Natural killer cell (primary cell): ENCODE data around the gene MYL5. TPM values are rescaled to one million over a fixed set of nuclear protein-coding genes. Genes with fewer than 3 reads are reported as not detected.

Experiments used
- ATAC-seq, 3 donors: fragments of 150-1000 bp in 2 of 3; fragments of 200-7000 bp in 1 of 3; cut with Tn5 transposase; 1 replicate in 1 of 3; 2 replicates in 2 of 3; pipeline ENCODE4 v1.10.0; 2021; ENCODE audit warnings: mild to moderate bottlenecking in 2 of 3, moderate library complexity in 2 of 3
- DNase-seq, 2 donors: peaks; one replicate each; pipeline versions ENCODE4 v3.0.0 to v3.0.0-alpha.2; 2013 to 2021; ENCODE audit warnings: mixed read lengths in 1 of 2
- H3K27ac ChIP-seq: one replicate; pipeline ENCODE4 v1.5.1; 2013; ENCODE audit warnings: mild to moderate bottlenecking, low read length
- H3K27me3 ChIP-seq: one replicate; pipeline ENCODE4 v1.6.1; 2013; ENCODE audit warnings: low read length; ENCODE audit not compliant: control insufficient read depth, insufficient read depth
- H3K36me3 ChIP-seq: one replicate; pipeline ENCODE4 v1.6.1; 2013; ENCODE audit warnings: low read length; ENCODE audit not compliant: control insufficient read depth, insufficient read depth
- H3K4me1 ChIP-seq: one replicate; pipeline ENCODE4 v1.6.1; 2013; ENCODE audit warnings: low read length; ENCODE audit not compliant: control insufficient read depth, insufficient read depth
- H3K4me3 ChIP-seq: one replicate; pipeline ENCODE4 v1.5.1; 2013; ENCODE audit warnings: low read length
- H3K9me3 ChIP-seq: one replicate; pipeline ENCODE4 v1.6.1; 2013; ENCODE audit warnings: low read length; ENCODE audit not compliant: control insufficient read depth, insufficient read depth
- H3K27ac Mint-ChIP-seq, 2 donors: one replicate each; pipeline ENCODE4 v1.8.0; 2022; ENCODE audit warnings: mild to moderate bottlenecking in 2 of 2, mixed read lengths in 2 of 2, moderate library complexity in 1 of 2
- H3K27me3 Mint-ChIP-seq, 2 donors: one replicate each; pipeline ENCODE4 v1.8.0; 2022; ENCODE audit warnings: low read depth in 2 of 2, mixed read lengths in 2 of 2
- H3K36me3 Mint-ChIP-seq: one replicate; pipeline ENCODE4 v1.8.0; 2022; ENCODE audit warnings: mixed read lengths
- H3K4me1 Mint-ChIP-seq, 2 donors: one replicate each; pipeline ENCODE4 v1.8.0; 2022; ENCODE audit warnings: mixed read lengths in 2 of 2
- H3K4me3 Mint-ChIP-seq: one replicate; pipeline ENCODE4 v1.8.0; 2022; ENCODE audit warnings: mild to moderate bottlenecking, moderate library complexity, mixed read lengths
- H3K9me3 Mint-ChIP-seq, 2 donors: one replicate each; pipeline ENCODE4 v1.8.0; 2022; ENCODE audit warnings: mixed read lengths in 2 of 2
- CTCF ChIP-seq: fragments of 200-600 bp; IDR thresholded peaks from one replicate; pipeline ENCODE4 v1.8.0; 2022; ENCODE audit warnings: antibody characterized with exemption
- WGBS: methylation state at CpG from one replicate; pipeline ENCODE4 v1.1.7; 2013; ENCODE audit warnings: missing lambda C conversion rate; ENCODE audit not compliant: insufficient coverage; 5-methylcytosine and 5-hydroxymethylcytosine counted together
- intact Hi-C: fragments of 100-400 bp; cut with micrococcal nuclease; formaldehyde crosslinking; loops from one replicate; pipeline ENCODE4 v1.14.2; 2022
- total RNA-seq, 4 donors: library from RNA; stranded (reverse); fragments of 120-200 nt in 1 of 4; gene quantifications; one replicate each; pipeline versions ENCODE4 v1.2.3 to v1.2.4, GENCODE V29; 2013 to 2022

Gene MYL5
- total RNA-seq, 3 donors from 2014 or later (not counting 1 experiment from before 2014, with no cell fraction given) = 23.4 to 39.5 (median 30.1) TPM

DNA sequence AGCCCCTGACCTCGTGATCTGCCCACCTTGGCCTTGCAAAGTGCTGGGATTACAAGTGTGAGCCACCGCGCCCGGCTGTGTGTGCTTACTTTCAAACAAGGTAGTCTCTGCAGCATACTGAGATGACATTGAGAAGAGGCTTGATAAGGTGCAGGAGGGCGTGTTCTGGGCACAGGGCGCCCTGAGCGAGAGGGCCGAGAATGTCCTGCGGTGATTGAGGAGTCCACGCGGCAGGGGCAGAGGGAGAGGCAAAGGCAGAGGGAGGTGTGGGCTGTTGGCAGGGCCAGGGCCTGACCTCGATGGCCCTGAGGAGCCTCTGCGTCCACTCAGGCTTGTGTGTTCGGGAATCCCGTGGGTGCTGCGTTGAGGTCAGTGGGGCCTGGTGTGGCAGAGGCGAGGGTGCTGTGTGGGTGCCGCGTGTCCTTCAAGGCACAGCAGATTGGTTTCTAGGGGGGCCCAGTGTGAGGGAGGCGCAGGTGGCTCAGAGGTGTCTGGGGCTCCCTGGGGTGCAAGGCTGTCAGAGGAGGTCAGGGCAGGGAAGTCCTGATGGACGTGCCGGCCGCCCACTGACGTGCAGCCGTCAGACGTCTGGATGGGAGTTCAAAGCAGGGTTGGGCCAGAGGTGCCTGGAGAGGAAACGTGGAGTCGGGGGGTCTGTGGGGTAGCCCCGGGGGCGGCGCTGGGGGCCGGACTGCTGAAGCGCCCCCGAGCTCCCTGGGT, 43.4 kb downstream of the MYL5 start:
- no peaks in the 10 kb centered on the region for H3K36me3 Mint-ChIP-seq
- H3K4me1 ChIP-seq = peaks cover 16% of the 10 kb centered on the region
- no peaks in the 10 kb centered on the region for H3K9me3 ChIP-seq
- H3K27me3 ChIP-seq = no peaks in the 10 kb centered on the region
- no peak overlapping the region for H3K4me3 ChIP-seq
- TF ChIP-seq CTCF = no peak
- intact Hi-C loops = no loop called here
- H3K27ac Mint-ChIP-seq = peak overlapping the region; percentile 41 to 71
- H3K27me3 Mint-ChIP-seq = no peaks in the 10 kb centered on the region
- WGBS = 91% methylated on average over 34 of the region's 34 CpGs
- H3K4me1 Mint-ChIP-seq = peaks cover 32 to 68% of the 10 kb centered on the region in 2 donors
- DNase-seq (no peak), ATAC-seq (peak in 1 of 3 donors; percentile 20)
- H3K9me3 Mint-ChIP-seq = no peaks in the 10 kb centered on the region
- no peaks in the 10 kb centered on the region for H3K36me3 ChIP-seq
- no peak overlapping the region for H3K4me3 Mint-ChIP-seq
- H3K27ac ChIP-seq = no peak overlapping the region

DNA sequence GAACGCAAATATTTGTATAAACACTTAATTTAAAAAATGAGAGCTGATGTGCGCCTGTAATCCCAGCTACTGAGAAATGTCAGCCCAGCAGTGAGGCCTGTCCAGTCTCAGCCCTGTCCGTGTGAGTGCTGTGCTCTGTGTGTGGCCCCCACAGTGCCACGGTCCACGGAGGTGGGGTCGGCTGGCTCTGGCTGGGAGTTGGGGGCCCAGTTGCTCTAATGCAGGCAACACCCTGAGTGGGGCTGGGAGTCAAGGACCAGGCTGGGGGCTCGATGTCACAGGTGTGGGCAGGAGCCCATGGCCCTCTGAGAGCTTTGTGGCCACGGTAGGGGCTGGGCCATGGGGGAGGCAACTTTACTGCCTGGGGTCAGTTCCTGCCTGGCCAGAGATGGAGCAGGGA, 44.1 kb downstream of the MYL5 start:
- 92% methylated on average over 8 of the region's 8 CpGs for WGBS
- no peaks in the 10 kb centered on the region for H3K36me3 Mint-ChIP-seq
- intact Hi-C loops = no loop called here
- Histone ChIP-seq H3K9me3 (no peaks in the 10 kb centered on the region), H3K27me3 (no peaks in the 10 kb centered on the region), H3K36me3 (no peaks in the 10 kb centered on the region), H3K4me3 (no peak overlapping the region), H3K4me1 (peaks cover 12% of the 10 kb centered on the region), H3K27ac (no peak overlapping the region)
- no peak for TF ChIP-seq CTCF
- peak overlapping the region; percentile 41 to 71 for H3K27ac Mint-ChIP-seq
- ATAC-seq = peak in 1 of 3 donors; percentile 29
- DNase-seq = no peak
- no peak overlapping the region for H3K4me3 Mint-ChIP-seq
- H3K27me3 Mint-ChIP-seq = no peaks in the 10 kb centered on the region
- no peaks in the 10 kb centered on the region for H3K9me3 Mint-ChIP-seq
- peaks cover 32 to 68% of the 10 kb centered on the region in 2 donors for H3K4me1 Mint-ChIP-seq

GRCh38 chr4:720111-720860, 45.9 kb downstream of the MYL5 start:
- Mint-ChIP-seq H3K27ac (peak overlapping the region in 1 of 2 donors; percentile 75), H3K4me1 (peaks cover 28 to 65% of the 10 kb centered on the region in 2 donors), H3K4me3 (no peak overlapping the region), H3K9me3 (no peaks in the 10 kb centered on the region), H3K36me3 (no peaks in the 10 kb centered on the region), H3K27me3 (no peaks in the 10 kb centered on the region)
- WGBS = 97% methylated on average over 59 of the region's 59 CpGs
- no peak for TF ChIP-seq CTCF
- no peak overlapping the region for H3K4me3 ChIP-seq
- H3K36me3 ChIP-seq = no peaks in the 10 kb centered on the region
- ATAC-seq = no peak
- no peak overlapping the region for H3K27ac ChIP-seq
- H3K4me1 ChIP-seq = peaks cover 7% of the 10 kb centered on the region
- intact Hi-C loops = no loop called here
- no peak for DNase-seq
- H3K27me3 ChIP-seq = no peaks in the 10 kb centered on the region
- H3K9me3 ChIP-seq = no peaks in the 10 kb centered on the region
